ENCODE results near the gene ID3. TPM values are rescaled to one million over a fixed set of nuclear protein-coding genes. Genes with fewer than 3 reads are reported as not detected.

Gene ID3
- total RNA-seq, 2 experiments from 2014 or later: 14.7 to 14.8 TPM

DNA sequence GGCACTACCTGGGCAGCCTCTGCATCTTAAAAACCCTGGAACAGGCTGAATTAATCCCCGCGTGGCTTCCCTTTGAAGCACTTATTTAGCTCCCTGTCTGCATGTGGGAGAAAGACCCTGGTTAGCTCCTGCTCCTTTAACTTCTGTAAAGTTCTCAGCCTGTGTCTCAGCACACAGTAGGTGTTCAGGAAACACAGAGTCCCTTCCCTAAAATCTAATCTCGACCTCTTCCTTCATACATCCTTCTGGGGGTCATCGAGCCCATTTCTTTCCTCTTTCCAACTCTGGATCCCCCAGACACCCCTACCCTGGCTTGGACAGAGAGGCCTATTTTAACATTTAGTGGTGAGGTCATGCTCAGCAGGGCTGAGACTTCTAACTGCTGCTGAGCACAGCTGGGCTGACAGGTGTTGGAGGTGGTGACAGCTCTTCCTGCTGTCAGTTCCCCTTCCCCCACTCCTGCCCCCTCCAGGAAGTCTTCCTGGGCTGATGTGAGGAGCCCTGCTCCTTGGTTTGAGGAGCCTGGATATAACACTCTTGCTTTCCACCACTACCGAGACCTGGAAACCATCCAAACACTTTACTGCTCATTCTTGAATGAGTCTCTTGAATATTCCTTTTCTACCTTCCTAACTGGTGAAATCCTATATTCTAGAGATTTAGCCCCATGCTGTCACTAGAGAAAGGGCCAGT is 33.6 kb downstream of the ID3 start:
- ChIA-PET POLR2A (interaction anchor here (0.8 to 15.2 kb wide), 9 partner anchors 9 to 181 kb away, joined by 3 to 122 read pairs (median 18); partner anchors contain the start of genes HNRNPR, ID3 and RPL11), CTCF (interaction anchor here (0.8 to 12.4 kb wide), 8 partner anchors 9 to 111 kb away, joined by 3 to 192 read pairs (median 4); no protein-coding TSS in a partner anchor)
- peak overlapping the region; percentile 97 for H3K27ac Mint-ChIP-seq
- H3K4me1 Mint-ChIP-seq: peaks cover 72% of the 10 kb centered on the region
- no peaks in the 10 kb centered on the region for H3K9me3 Mint-ChIP-seq
- H3K36me3 Mint-ChIP-seq (ENCODE audit: low read depth): peaks cover 80% of the 10 kb centered on the region
- H3K27me3 Mint-ChIP-seq: no peaks in the 10 kb centered on the region
- peak overlapping the region; percentile 99 for H3K4me3 Mint-ChIP-seq
- DNase-seq: peak; percentile 54

GRCh38 chr1:23524716-23525401 is 34.4 kb downstream of the ID3 start:
- CTCF ChIA-PET: interaction anchor here (0.8 to 12.4 kb wide), 7 partner anchors 10 to 112 kb away, joined by 3 to 192 read pairs (median 5); no protein-coding TSS in a partner anchor
- DNase-seq: peak; percentile 70
- Mint-ChIP-seq H3K9me3 (no peaks in the 10 kb centered on the region), H3K4me3 (peak overlapping the region; percentile 99), H3K4me1 (peaks cover 72% of the 10 kb centered on the region), H3K36me3 (ENCODE audit: low read depth) (peaks cover 80% of the 10 kb centered on the region), H3K27me3 (no peaks in the 10 kb centered on the region), H3K27ac (peak overlapping the region; percentile 97)
- POLR2A ChIA-PET: interaction anchor here (0.7 to 15.2 kb wide), 13 partner anchors 8 to 253 kb away, joined by 3 to 122 read pairs (median 10); partner anchors contain the start of genes HNRNPR, ID3, PITHD1 and RPL11

DNA sequence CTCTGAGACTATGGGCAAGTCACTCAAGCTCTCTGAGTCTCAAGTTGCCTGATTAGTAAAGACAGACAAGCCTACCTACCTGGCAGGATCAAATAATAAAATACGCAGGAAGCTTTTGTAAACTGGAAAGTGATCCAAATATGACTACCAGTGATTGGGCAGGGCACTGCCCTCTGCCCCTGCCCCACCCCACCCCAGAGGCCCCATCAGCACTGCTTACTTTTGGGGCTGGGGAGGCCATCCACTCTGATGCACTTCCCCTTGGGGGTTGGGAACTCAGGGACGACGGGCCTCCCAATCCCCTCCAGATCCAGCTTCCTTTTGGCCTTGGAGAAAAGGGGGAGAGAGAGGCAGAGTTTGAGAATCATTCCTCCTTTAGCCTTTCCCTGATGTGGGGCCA is 35.1 kb downstream of the ID3 start:
- no peaks in the 10 kb centered on the region for H3K27me3 Mint-ChIP-seq
- H3K36me3 Mint-ChIP-seq (ENCODE audit: low read depth): peaks cover 79% of the 10 kb centered on the region
- H3K27ac Mint-ChIP-seq: peak overlapping the region; percentile 97
- ChIA-PET CTCF (interaction anchor here (1.9 to 12.4 kb wide), 3 partner anchors 16 to 113 kb away, joined by 14 to 192 read pairs (median 131); no protein-coding TSS in a partner anchor), POLR2A (interaction anchor here (0.6 to 15.2 kb wide), 13 partner anchors 8 to 254 kb away, joined by 3 to 122 read pairs (median 10); partner anchors contain the start of genes HNRNPR, ID3, PITHD1 and RPL11)
- no peaks in the 10 kb centered on the region for H3K9me3 Mint-ChIP-seq
- peaks cover 68% of the 10 kb centered on the region for H3K4me1 Mint-ChIP-seq
- no peak for DNase-seq
- peak overlapping the region; percentile 99 for H3K4me3 Mint-ChIP-seq

DNA sequence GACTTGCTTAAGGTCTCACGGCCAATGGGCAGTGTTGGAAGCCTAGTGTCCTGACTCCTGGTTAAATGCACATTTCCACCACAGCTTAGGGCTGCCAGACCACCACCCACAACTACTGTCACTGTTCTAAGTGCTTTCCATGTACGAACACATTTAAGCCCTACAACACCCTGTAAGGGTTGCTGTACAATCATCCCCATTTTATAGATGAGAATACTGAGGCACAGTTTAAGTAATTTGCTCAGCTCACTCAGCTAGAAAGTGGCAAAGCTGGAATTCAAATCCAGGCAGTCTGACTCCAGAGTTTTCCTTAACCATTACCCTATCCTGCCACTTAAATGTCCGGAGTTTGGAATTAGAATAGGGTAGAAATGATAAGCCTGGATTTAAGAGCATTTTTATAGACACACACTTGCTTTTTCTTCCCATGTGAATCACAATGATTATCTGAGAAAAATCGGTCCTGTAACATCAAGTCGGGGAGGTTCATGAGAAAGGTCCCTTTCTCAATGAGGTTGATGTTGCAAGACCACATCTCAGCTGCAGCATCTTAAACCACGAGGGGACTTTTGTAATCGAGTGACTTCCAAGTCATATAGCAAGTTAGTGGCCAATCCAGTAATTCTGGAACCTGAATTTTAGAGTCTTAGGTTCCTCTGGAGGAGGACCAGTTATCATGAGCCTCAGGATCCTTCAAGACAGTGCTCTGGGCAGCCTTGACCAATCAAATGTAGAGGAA is 36.9 kb downstream of the ID3 start:
- no peaks in the 10 kb centered on the region for H3K27me3 Mint-ChIP-seq
- POLR2A ChIA-PET: interaction anchor here (1.3 to 15.2 kb wide), 4 partner anchors 7 to 15 kb away, joined by 4 to 121 read pairs (median 6); partner anchors contain the start of gene E2F2
- no peak for DNase-seq
- H3K4me3 Mint-ChIP-seq: no peak overlapping the region
- H3K27ac Mint-ChIP-seq: peak overlapping the region; percentile 36
- H3K4me1 Mint-ChIP-seq: peaks cover 59% of the 10 kb centered on the region
- H3K9me3 Mint-ChIP-seq: no peaks in the 10 kb centered on the region
- CTCF ChIA-PET: interaction anchor here (8.9 to 12.4 kb wide), 2 partner anchors 18 to 24 kb away, joined by 131 to 192 read pairs; no protein-coding TSS in a partner anchor
- H3K36me3 Mint-ChIP-seq (ENCODE audit: low read depth): peaks cover 78% of the 10 kb centered on the region

DNA sequence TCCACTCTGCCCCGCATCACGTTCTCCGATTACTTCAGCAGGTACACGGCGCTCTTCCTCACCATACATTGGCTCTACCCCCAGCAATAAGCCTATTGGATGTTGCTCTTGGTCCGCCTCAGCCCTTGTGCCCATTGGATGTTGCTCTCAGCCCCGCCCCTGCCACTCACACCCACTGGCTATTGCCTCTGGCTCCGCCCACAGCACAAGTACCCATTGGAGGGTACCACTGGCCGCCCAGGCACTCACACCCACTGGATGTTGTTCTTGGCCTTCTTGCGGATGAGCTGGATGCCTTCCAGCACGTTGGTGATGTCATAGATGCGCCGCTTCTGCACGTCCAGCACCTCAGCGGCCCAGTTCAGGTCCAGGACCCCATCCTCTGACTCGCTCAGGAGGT is 37.7 kb downstream of the ID3 start:
- peaks cover 77% of the 10 kb centered on the region for H3K36me3 Mint-ChIP-seq (ENCODE audit: low read depth)
- H3K4me1 Mint-ChIP-seq: peaks cover 50% of the 10 kb centered on the region
- no peak for DNase-seq
- CTCF ChIA-PET: interaction anchor here (12.4 kb wide), 1 partner anchor 23 kb away, joined by 192 read pairs; no protein-coding TSS in a partner anchor
- no peaks in the 10 kb centered on the region for H3K27me3 Mint-ChIP-seq
- H3K4me3 Mint-ChIP-seq: no peak overlapping the region
- no peaks in the 10 kb centered on the region for H3K9me3 Mint-ChIP-seq
- POLR2A ChIA-PET: interaction anchor here (1.0 to 15.2 kb wide), 5 partner anchors 8 to 215 kb away, joined by 4 to 121 read pairs (median 4); partner anchors contain the start of gene E2F2
- peak overlapping the region; percentile 19 for H3K27ac Mint-ChIP-seq

DNA sequence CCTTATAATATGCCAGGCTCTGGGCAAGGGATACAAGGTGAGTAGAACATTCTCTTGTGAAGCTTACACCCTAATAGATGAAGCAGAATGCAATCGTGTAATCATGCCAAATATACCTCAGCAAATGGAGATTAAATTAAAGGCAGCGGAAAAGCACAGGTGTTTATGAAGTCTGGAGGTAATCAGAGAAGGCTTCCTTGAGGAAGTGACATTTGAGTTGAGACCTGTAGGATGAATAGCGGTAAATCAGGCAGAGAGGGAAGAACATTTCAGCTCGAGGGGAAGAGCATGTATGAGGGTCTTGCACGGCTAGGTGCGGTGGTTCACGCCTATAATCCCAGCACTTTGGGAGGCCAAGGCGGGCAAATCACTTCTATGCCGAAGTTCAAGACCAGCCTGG is 41.7 kb downstream of the ID3 start:
- Mint-ChIP-seq H3K4me3 (no peak overlapping the region), H3K36me3 (ENCODE audit: low read depth) (peaks cover 86% of the 10 kb centered on the region), H3K4me1 (peaks cover 13% of the 10 kb centered on the region), H3K27me3 (no peaks in the 10 kb centered on the region), H3K27ac (no peak overlapping the region), H3K9me3 (no peaks in the 10 kb centered on the region)
- DNase-seq: no peak
- POLR2A ChIA-PET: interaction anchor here (3.2 to 3.3 kb wide), 2 partner anchors 11 kb away, joined by 13 to 22 read pairs; no protein-coding TSS in a partner anchor
- CTCF ChIA-PET: interaction anchor here (3.3 to 3.9 kb wide), 3 partner anchors 11 to 23 kb away, joined by 11 to 23 read pairs (median 18); no protein-coding TSS in a partner anchor

- CTCF ChIA-PET: interaction anchor here (0.6 to 3.8 kb wide), 6 partner anchors 13 to 146 kb away, joined by 3 to 26 read pairs (median 4); no protein-coding TSS in a partner anchor
- peaks cover 85% of the 10 kb centered on the region for H3K36me3 Mint-ChIP-seq (ENCODE audit: low read depth)
Measured at GRCh38 chr1:23515905-23516304, 43.4 kb downstream of the ID3 start.

DNA sequence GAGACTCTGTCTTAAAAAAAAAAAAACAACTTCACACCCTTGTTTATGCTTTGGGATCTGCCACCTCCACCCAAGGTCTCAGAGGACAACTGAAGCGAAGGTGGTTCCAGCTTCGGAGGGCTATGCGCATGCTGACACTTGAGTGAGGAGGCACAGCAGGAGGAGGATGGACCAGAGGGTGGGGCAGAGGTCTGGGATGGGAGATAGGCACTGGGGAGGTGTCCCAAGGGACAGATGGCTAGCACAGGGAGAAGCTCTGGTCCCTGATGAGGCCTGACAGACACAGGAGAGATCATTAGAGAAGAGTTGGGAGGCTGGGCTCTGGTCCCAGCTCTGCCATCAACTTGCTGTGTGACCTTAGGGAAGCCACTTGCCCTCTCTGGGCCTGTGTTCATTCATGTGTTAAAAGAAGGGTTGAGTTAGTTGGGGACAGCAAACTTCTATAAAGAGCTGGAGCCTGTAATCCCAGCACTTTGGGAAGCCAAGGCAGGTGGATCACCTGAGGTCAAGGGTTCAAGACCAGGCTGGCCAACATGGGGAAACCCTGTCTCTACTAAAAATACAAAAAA is 45.1 kb downstream of the ID3 start:
- no peaks in the 10 kb centered on the region for H3K27me3 Mint-ChIP-seq
- peaks cover 4% of the 10 kb centered on the region for H3K4me1 Mint-ChIP-seq
- no peak overlapping the region for H3K27ac Mint-ChIP-seq
- peaks cover 90% of the 10 kb centered on the region for H3K36me3 Mint-ChIP-seq (ENCODE audit: low read depth)
- POLR2A ChIA-PET: interaction anchor here (0.9 to 5.1 kb wide), 3 partner anchors 10 to 19 kb away, joined by 4 to 75 read pairs (median 4); no protein-coding TSS in a partner anchor
- H3K4me3 Mint-ChIP-seq: no peak overlapping the region
- no peaks in the 10 kb centered on the region for H3K9me3 Mint-ChIP-seq
- DNase-seq: no peak
- CTCF ChIA-PET: interaction anchor here (0.7 to 3.8 kb wide), 4 partner anchors 14 to 26 kb away, joined by 4 to 26 read pairs (median 9); no protein-coding TSS in a partner anchor

More at GRCh38 chr1:23515905-23516304, 43.4 kb downstream of the ID3 start:
- Mint-ChIP-seq H3K27me3 (no peaks in the 10 kb centered on the region), H3K9me3 (no peaks in the 10 kb centered on the region), H3K4me3 (no peak overlapping the region), H3K4me1 (peaks cover 2% of the 10 kb centered on the region), H3K27ac (no peak overlapping the region)
- no peak for DNase-seq
- POLR2A ChIA-PET: interaction anchor here (1.4 to 5.1 kb wide), 3 partner anchors 7 to 11 kb away, joined by 4 to 75 read pairs (median 13); no protein-coding TSS in a partner anchor

- H3K36me3 Mint-ChIP-seq (ENCODE audit: low read depth): peaks cover 85% of the 10 kb centered on the region
- no peak overlapping the region for H3K27ac Mint-ChIP-seq
- H3K4me1 Mint-ChIP-seq: peaks cover 6% of the 10 kb centered on the region
- no peak for DNase-seq
- CTCF ChIA-PET: interaction anchor here (1.0 to 1.9 kb wide), 2 partner anchors 15 to 30 kb away, joined by 3 to 4 read pairs; no protein-coding TSS in a partner anchor
- H3K4me3 Mint-ChIP-seq: no peak overlapping the region
- no peaks in the 10 kb centered on the region for H3K27me3 Mint-ChIP-seq
- POLR2A ChIA-PET: interaction anchor here (7.7 kb wide), 1 partner anchor 17 kb away, joined by 121 read pairs; the partner anchor contains the start of gene E2F2
- no peaks in the 10 kb centered on the region for H3K9me3 Mint-ChIP-seq
Measured at GRCh38 chr1:23509896-23510295, 49.4 kb downstream of the ID3 start.
